Neural progenitor cell (in vitro differentiated cells): ENCODE results near the gene SMARCC1.

Experiments used
- CTCF ChIP-seq: fragments of 200-600 bp; sonication (generic); IDR thresholded peaks from 2 replicates; pipeline ENCODE4 v1.5.1; 2017; ENCODE audit warnings: antibody characterized with exemption, mild to moderate bottlenecking
- EZH2 ChIP-seq: fragments of 200-600 bp; sonication (generic); IDR thresholded peaks from 2 replicates; pipeline ENCODE4 v1.6.1; 2017; ENCODE audit warnings: antibody characterized with exemption, mild to moderate bottlenecking, moderate library complexity

- TF ChIP-seq EZH2 (no peak), CTCF (no peak)
Observed at GRCh38 chr3:47766186-47766585, 15.5 kb downstream of the SMARCC1 start.
